ENCODE data around the gene AHNAK2.
"Not testable (repeated sequence)": the region's sequence is repeated elsewhere in the genome, so short reads cannot be mapped to it uniquely, and the experiment has no call there.

AHNAK2 gene

GRCh38 chr14:104898870-104899510, 79.2 kb downstream of the AHNAK2 start:
- DNase-seq (ENCODE audit: low spot score): no peak

DNA sequence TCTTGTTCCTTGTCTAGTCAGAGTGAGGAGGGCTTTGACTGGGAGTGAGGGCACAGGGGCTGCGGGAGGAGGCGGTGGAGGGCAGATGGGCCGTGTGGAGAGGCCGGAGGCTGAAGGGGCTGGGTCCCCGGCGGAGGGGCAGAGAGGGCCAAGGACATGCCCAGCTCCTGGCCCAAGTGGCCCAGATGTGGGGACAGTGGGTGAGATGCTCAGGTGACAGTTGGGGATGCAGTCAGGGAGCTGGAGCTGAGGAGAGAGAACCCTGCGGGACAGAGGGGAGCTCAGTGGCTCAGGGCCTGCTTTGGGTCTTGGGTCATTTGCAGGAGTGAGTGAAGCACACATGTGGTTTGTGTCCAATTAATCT, 80.0 kb downstream of the AHNAK2 start:
- no peak for DNase-seq (ENCODE audit: low spot score)

DNA sequence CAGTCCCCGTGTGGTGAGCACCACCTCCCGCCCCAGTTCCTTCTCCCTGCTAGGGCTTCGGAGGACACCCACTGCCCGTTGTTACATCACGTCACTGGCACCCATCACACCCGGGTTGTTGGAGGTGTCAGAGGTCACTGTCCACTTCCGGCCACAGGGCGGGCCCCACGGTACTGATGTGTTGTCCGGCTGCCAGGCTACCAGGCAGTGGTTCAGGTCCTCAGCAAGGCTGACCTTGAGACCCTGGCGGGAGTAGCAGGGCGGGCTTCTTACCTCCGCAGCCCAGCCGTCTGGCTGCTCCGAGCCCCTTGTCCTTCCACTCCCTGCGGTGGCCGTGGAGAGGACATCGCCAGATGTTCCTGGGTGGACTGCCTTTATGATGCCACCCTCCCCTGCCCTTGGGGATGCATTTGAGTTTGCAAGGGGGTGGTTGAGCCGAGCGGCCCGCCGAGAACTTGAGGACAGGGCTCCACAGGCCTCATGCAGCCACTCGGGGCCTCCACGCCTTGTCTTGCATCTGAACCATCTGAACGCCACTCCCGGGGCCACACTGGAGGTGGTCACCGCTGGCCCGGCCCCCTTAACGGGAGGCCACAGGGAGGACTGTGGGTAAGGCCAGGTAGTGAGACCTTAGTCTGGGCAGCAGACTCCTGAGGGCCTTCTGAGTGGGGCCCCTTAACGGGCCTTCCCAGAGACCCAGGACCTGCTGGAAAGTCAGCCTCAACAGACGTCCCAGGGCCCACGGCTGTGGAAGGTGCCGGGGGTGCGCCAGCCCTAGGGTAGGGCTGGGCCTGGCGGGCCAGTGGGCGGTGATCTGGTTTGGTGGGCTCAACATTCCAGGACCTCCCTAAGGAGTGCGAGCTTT, 80.6 kb downstream of the AHNAK2 start:
- no peak for DNase-seq (ENCODE audit: low spot score)

DNA sequence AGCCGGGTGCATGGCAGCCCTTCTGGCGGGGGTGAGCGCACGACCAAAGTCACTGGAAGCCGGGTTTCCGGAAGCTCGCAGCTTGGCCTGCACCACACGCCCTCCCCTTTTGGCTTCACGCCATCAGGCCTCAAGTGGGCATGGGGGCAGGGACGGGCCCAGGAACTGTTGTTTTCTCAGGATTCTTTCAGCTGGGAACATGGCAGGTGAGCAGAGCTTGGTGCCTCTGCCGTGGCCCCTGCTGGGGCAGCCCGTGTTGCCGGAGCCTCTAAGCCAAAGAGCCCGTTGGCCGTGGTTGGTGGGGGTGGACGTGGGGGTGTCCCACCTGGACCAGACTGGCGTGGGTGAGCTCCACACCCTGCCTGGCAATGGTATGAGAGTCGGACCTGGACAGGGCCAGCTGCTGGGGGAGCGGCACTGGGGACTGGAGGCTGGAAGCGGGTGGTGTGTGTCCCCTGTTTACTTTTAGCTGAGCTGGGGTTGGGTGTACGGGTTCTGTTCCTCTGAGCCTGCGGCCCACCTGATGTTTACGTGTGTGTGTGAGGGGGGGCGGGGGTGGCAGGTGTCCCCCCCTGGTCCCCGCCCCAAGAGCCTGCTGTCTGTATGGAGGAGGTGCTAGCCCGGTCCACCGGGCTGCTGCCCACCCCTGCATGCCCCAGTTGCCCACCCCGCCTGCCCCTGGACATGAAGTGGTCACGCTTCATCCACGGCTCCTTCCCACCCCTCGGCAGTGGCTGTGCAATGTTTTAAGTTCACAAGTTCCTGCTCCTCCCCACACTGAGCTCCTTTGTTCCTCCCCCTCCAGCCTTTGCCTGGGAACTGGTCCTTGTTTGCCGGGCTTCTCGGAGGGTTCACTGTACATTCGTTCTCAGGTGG, 82.2 kb downstream of the AHNAK2 start:
- DNase-seq (ENCODE audit: low spot score): no peak

DNA sequence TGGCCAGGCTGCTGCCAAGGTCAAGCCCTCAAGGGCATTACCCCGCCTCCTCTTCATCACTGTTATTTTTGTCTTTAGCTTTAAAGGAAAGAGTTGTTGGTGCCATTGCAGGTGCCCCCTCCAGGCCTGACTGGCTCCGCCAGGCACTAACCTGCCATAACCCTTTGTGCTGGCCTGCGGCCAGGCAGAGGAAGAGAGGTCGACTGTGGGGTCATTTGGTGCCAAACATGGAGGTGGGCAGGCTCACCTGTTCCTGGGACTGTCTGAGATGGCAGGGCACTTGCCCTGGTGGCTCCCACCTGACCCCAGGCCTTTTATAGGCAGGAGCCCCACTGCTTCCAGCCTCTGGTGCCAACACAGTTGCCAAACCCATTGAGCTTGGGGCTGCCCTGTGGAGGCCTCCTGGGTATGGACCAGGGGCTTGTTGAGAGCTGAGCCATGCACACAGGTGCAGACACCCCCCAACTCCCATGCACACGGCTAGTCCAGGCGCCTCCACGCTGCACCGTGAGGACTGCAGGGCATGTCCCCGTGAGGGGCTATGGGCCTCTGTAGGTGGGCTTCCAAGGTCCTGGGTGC, 82.9 kb downstream of the AHNAK2 start:
- DNase-seq (ENCODE audit: low spot score): no peak

GRCh38 chr14:104894331-104895206, 83.6 kb downstream of the AHNAK2 start:
- DNase-seq (ENCODE audit: low spot score): no peak

DNA sequence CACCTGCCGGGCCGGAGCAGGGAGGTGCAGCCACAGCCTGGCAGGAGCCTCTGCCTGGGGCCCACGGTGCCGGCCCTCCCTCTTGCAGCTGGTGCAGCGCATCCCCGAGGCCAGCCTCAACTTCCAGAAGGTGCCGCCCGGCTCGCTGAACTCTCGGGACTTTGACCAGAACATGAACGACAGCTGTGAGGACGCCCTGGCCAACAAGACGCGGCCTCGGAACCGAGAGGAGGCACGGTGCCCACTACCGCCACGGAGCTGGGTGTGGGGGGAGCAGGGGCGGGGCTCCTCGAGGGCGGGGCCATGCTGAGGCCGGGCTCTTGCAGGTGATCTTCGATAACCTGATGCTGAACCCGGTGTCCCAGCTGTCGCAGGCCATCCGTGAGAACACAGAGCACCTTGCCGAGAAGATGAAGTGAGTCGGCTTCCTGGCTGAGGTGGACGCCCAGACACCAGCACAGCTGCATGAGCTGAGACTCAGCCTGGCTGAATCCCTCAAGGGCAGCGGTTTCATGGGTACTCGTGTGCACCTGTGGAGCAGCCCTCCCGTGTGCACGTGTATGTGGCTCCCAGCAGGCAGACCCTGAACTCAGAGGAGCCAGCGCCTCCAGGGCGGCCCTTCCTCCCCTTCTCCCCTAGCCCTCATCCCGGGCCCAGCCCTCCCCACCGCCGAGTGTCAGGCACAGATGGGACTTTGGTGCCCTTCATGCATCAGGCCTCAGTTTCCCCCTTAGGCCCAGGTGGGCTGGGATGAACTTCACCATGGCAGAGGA, 84.6 kb downstream of the AHNAK2 start:
- no peak for DNase-seq (ENCODE audit: low spot score)

DNA sequence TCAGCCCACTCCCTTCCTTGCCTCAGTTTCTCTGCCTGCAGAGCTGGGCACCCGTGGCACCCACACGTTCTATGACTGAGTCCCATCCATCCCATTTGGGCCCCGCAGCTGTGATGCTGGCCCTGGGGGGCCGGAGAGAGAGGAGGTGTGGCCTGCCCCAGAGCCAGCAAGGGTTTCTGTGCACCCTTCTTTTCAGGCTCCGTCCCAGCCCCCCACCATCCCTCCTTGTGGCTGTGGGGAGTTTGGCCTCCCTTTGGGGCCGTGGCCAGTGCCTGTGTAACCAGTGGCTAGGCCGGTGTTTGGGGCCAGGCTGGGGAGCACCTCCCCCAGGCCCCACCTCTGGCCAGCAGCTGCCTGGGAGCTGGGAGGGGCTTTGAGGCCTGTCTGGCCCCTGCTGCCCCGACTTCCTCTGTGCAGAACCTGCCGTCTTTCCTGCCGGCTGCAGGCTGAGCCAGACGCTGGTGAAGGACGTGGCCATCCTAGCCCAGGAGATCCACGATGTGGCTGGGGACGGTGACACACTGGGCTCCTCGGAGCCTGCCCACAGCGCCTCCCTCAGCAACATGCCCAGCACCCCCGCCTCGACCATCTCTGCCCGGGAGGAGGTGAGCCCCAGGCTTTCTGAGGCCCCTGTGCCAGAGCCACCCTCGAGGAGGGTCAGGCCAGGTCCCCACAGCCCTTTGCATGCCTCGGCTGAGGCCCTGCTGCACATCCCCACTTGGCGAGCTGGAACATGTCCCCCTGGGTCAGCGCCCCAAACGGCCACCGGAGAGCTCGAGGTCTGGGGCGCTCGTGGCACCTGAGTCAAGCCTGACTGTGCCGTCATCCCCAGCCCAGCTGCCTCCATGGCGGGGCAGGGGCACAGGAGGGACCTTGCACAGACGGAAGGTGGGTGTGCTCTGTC, 85.4 kb downstream of the AHNAK2 start:
- DNase-seq (ENCODE audit: low spot score): no peak

GRCh38 chr14:104891664-104892530, 86.3 kb downstream of the AHNAK2 start:
- no peak for DNase-seq (ENCODE audit: low spot score)

DNA sequence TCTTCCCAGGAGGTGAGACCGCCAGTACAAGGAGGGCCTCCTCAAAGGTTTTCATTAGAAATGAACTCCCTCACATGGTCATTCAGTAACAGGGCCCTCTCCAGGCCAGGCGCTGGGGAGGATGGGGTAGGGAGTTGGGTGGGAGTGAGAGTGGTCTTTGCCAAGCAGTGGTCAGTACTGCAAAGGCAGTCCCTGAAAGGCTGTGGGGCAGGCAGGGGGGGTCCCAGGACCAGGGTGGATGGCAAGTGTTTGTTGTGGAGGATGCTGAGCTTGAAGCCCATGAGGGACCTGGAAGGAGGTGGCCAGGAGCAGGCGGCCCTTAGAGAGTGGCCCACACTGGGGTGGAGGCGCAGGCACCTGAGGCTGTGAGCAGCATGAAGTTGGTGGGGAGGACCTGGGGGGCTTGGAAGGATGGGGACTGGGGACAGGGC, 87.0 kb downstream of the AHNAK2 start:
- DNase-seq (ENCODE audit: low spot score): no peak

DNA sequence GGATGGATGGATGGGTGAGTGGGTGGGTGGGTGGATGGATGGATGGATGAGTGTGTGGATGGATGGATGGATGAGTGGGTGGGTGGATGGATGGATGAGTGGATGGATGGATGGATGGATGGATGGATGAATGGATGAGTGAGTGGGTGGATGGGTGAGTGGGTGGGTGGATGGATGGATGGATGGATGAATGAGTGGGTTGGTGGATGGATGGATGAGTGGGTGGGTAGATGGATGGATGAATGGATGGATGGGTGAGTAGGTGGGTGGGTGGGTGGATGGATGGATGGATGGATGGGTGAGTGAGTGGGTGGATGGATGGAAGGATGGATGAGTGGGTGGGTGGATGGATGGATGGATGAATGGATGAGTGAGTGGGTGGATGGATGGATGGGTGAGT, 87.9 kb downstream of the AHNAK2 start:
- not testable (repeated sequence) for DNase-seq (ENCODE audit: low spot score)

- DNase-seq (ENCODE audit: low spot score): no peak
Observed at GRCh38 chr14:104889375-104889757, 88.8 kb downstream of the AHNAK2 start.

DNA sequence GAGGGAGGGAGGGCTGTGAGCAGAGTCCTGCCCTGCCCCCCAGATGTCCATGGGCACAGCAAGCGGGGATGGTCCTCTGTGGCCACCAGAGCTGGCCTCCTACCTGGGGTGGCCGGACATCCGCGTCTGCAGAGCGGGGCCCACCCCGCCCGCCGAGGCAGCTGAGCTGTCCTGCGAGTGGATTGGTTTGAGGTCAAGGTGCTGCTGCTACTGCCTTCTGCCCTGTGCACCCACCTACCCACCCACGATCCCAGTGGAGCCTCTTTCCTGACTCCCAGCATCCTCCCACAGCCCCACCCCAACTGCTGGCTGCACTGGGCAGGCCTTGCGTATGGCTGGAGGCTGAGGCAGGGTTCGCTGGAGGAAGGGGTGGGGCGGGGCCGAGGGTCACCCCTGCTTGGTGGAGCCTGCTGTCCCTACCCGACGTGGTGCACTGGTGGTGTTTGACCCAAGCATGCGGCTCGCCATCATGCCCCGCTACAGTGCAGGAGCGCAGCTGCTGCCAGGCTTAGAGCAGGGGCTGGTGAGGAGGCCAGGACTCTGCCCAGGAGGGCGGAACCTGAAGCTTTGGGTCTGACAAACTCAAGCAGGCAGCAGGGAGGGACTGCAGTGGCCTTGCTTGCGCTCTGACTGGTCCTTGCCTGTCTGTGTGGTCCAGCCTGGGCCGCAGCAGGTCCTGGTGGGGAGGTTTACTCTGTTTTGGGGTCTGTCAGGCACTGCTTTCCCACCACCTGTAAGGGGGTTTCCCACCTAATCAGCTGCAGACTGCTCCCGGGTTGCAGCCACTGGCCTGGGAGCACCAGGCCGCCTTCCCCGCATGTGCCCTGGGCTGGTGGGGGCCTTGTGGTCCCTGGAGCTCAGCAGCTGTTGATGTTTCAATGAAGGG, 89.4 kb downstream of the AHNAK2 start:
- no peak for DNase-seq (ENCODE audit: low spot score)

GRCh38 chr14:104887623-104888488, 90.3 kb downstream of the AHNAK2 start:
- DNase-seq (ENCODE audit: low spot score): no peak

All from cerebellar cortex (tissue), 1 donor.